SK-N-SH (cell line): Measurements from ENCODE around the gene CD300H. TPM values are rescaled to one million over a fixed set of nuclear protein-coding genes. Genes with fewer than 3 reads are reported as not detected.

ENCODE experiments used
- CTCF ChIA-PET: fragments of 300-600, 350-600 bp; formaldehyde crosslinking; extraction: SDS; loops from one replicate; lab custom pipeline; 2021; lab: Yijun Ruan, JAX
- POLR2A ChIA-PET: fragments of 350-600 bp; sonication (Branson Sonifier 250); formaldehyde crosslinking; extraction: SDS; loops from one replicate; lab custom pipeline; 2020; ENCODE audit warnings: antibody characterized with exemption, inconsistent platforms; lab: Yijun Ruan, JAX
- DNase-seq: peaks from one replicate; pipeline ENCODE4 v3.0.0; 2012
- H2AFZ ChIP-seq: fragments of 200-600 bp; sonication (generic); 2 replicates; pipeline ENCODE4 v1.8.1; 2016; ENCODE audit warnings: antibody characterized with exemption, mild to moderate bottlenecking, low read depth
- H3F3A ChIP-seq: fragments of 200-600 bp; sonication (generic); replicated peaks from 2 replicates; pipeline ENCODE3; 2016; ENCODE audit warnings: antibody characterized with exemption, mild to moderate bottlenecking; ENCODE audit not compliant: insufficient read depth
- H3K27ac ChIP-seq, 2 experiments: fragments of 200-500 bp in 1 of 2; fragments of 200-600 bp in 1 of 2; sonication (Bioruptor generic) in 1 of 2; sonication (generic), shearing (Covaris generic) in 1 of 2; 2 replicates each; pipeline versions ENCODE4 v1.5.1 to v1.6.1; 2014 to 2016; ENCODE audit warnings: low read depth in 2 of 2, inconsistent platforms in 1 of 2, low read length in 1 of 2, mild to moderate bottlenecking in 1 of 2, mixed read lengths in 1 of 2
- H3K27me3 ChIP-seq: fragments of 200-600 bp; sonication (generic), shearing (Covaris generic); 2 replicates; pipeline ENCODE4 v1.6.1; 2016; ENCODE audit warnings: mixed run types; ENCODE audit not compliant: insufficient read depth
- H3K36me3 ChIP-seq, 2 experiments: fragments of 200-500 bp in 1 of 2; fragments of 200-600 bp in 1 of 2; sonication (Bioruptor generic) in 1 of 2; sonication (generic) in 1 of 2; replicated peaks in 1 of 2; 2 replicates each; pipeline versions ENCODE3 to v1.5.1; 2014 to 2016; ENCODE audit warnings: low read length in 1 of 2, mild to moderate bottlenecking in 1 of 2; ENCODE audit not compliant: insufficient read depth in 2 of 2, control insufficient read depth in 1 of 2
- H3K4me1 ChIP-seq, 2 experiments: fragments of 200-500 bp in 1 of 2; fragments of 200-600 bp in 1 of 2; sonication (Bioruptor generic) in 1 of 2; sonication (generic), shearing (Covaris generic) in 1 of 2; 2 replicates each; pipeline versions ENCODE4 v1.5.1 to v1.6.1; 2014 to 2016; ENCODE audit warnings: low read depth in 1 of 2, low read length in 1 of 2, mixed run types in 1 of 2; ENCODE audit not compliant: insufficient read depth in 2 of 2, control insufficient read depth in 1 of 2
- H3K4me2 ChIP-seq: fragments of 200-600 bp; sonication (generic), shearing (Covaris generic); 2 replicates; pipeline ENCODE4 v1.6.1; 2017; ENCODE audit warnings: mixed run types
- H3K4me3 ChIP-seq, 2 experiments: fragments of 200-500 bp in 1 of 2; fragments of 200-600 bp in 1 of 2; sonication (Bioruptor generic) in 1 of 2; sonication (generic), shearing (Covaris generic) in 1 of 2; 2 replicates each; pipeline versions ENCODE4 v1.5.1 to v1.8.1; 2014 to 2016; ENCODE audit warnings: low read depth in 2 of 2, inconsistent platforms in 1 of 2, low read length in 1 of 2, mild to moderate bottlenecking in 1 of 2, mixed read lengths in 1 of 2, moderate library complexity in 1 of 2
- H3K79me2 ChIP-seq: fragments of 200-600 bp; sonication (generic); 2 replicates; pipeline ENCODE4 v1.8.1; 2017; ENCODE audit warnings: mild to moderate bottlenecking; ENCODE audit not compliant: insufficient read depth
- H3K9ac ChIP-seq: fragments of 200-600 bp; sonication (generic); 2 replicates; pipeline ENCODE4 v1.6.1; 2017; ENCODE audit warnings: mixed run types
- H3K9me2 ChIP-seq: fragments of 200-600 bp; sonication (generic); 2 replicates; pipeline ENCODE4 v1.6.1; 2017; ENCODE audit warnings: mixed run types
- H3K9me3 ChIP-seq: fragments of 200-600 bp; sonication (generic); 2 replicates; pipeline ENCODE4 v1.6.1; 2017; ENCODE audit warnings: mixed run types, mild to moderate bottlenecking, moderate library complexity
- H4K20me1 ChIP-seq: fragments of 200-600 bp; sonication (generic); 2 replicates; pipeline ENCODE4 v1.6.1; 2017; ENCODE audit warnings: mild to moderate bottlenecking, mixed run types; ENCODE audit not compliant: insufficient read depth
- ELF1 ChIP-seq: IDR thresholded peaks from 2 replicates; pipeline ENCODE4 v1.4.0; 2012
- FOXJ3 ChIP-seq: sonication (generic); formaldehyde crosslinking; IDR thresholded peaks from 2 replicates; pipeline ENCODE4 v1.5.1; 2020; ENCODE audit warnings: mild to moderate bottlenecking, missing genetic modification reagents
- JUND ChIP-seq: IDR thresholded peaks from 2 replicates; pipeline ENCODE4 v1.4.0; 2012
- NRF1 ChIP-seq: IDR thresholded peaks from 2 replicates; pipeline ENCODE4 v1.6.1; 2012; ENCODE audit warnings: low read depth, mild to moderate bottlenecking, low read length
- WGBS: methylation state at CpG from one replicate; pipeline ENCODE4 v1.1.6; 2017; ENCODE audit warnings: low lambda C conversion rate; 5-methylcytosine and 5-hydroxymethylcytosine counted together
- polyA plus RNA-seq, 3 experiments: library from polyadenylated mRNA; depleted of rRNA; stranded (reverse); fragments of >200 nt; gene quantifications; 2 replicates each; pipeline ENCODE4 v1.2.3, GENCODE V29; 2012
- TF ChIP-seq, protein P1 (sequence below): fragments of 200-600 bp; sonication (generic); IDR thresholded peaks from 2 replicates; pipeline ENCODE4 v1.6.1; 2017; ENCODE audit warnings: antibody characterized with exemption, mild to moderate bottlenecking, moderate library complexity
- TF ChIP-seq, protein P2 (sequence below): IDR thresholded peaks from 2 replicates; pipeline ENCODE4 v1.4.0; 2012; ENCODE audit warnings: low read depth, borderline replicate concordance
- TF ChIP-seq, protein P3 (sequence below): IDR thresholded peaks from 2 replicates; pipeline ENCODE4 v1.6.1; 2012; ENCODE audit warnings: mild to moderate bottlenecking, low read depth, low read length, moderate library complexity

Gene CD300H
- polyA plus RNA-seq, 1 of the 3 experiments (the other 2 are of a cell fraction) = not detected

DNA sequence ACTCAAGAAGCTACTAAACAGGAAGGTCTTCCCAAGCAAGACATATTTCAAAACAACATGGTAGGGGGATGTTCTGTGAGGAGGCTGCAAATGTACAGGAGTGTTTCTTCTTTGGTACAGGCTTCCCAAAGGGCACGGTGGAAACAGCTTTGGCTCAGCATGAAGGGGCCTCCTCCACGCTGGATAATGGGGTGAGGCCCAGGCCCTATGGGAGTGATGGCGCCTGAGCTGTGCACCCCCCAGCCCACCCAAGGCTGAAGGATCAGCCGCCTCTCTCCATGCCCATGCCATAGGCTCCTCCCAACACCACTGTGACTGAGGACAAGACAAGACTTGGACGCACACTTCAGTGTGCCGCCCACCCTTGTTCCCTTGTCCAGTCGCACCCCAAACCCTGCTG is 49.4 kb upstream of the CD300H start (continued):
- TF ChIP-seq, protein P1, sequence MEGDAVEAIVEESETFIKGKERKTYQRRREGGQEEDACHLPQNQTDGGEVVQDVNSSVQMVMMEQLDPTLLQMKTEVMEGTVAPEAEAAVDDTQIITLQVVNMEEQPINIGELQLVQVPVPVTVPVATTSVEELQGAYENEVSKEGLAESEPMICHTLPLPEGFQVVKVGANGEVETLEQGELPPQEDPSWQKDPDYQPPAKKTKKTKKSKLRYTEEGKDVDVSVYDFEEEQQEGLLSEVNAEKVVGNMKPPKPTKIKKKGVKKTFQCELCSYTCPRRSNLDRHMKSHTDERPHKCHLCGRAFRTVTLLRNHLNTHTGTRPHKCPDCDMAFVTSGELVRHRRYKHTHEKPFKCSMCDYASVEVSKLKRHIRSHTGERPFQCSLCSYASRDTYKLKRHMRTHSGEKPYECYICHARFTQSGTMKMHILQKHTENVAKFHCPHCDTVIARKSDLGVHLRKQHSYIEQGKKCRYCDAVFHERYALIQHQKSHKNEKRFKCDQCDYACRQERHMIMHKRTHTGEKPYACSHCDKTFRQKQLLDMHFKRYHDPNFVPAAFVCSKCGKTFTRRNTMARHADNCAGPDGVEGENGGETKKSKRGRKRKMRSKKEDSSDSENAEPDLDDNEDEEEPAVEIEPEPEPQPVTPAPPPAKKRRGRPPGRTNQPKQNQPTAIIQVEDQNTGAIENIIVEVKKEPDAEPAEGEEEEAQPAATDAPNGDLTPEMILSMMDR = no peak
- TF ChIP-seq ELF1 = no peak
- TF ChIP-seq, protein P2, sequence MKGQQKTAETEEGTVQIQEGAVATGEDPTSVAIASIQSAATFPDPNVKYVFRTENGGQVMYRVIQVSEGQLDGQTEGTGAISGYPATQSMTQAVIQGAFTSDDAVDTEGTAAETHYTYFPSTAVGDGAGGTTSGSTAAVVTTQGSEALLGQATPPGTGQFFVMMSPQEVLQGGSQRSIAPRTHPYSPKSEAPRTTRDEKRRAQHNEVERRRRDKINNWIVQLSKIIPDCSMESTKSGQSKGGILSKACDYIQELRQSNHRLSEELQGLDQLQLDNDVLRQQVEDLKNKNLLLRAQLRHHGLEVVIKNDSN = no peak
- no peak for TF ChIP-seq JUND

DNA sequence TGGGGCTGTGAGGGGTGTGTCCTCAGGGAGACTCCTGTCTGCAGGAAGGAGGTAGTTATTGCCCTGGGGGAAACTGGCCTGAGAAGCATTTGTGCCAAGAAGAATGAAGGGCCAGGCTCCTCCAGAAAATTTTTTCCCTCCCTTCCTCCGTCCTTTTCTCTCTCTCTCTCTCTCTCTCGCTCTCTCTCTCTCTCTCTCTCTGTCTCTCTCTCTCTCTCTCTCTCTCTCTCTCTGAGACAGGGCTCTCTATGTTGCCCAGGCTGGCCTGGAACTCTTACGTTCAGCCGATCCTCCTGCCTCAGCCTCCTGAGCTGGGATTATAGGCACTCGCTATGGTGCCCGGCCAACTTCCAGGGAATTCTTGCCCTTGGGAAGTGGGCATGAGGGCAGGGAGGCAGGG is 44.7 kb upstream of the CD300H start:
- no peak overlapping the region for H3K4me3 ChIP-seq
- POLR2A ChIA-PET = interaction anchor here (0.6 to 1.1 kb wide), 2 partner anchors 20 to 172 kb away, joined by 3 read pairs; no protein-coding TSS in a partner anchor
- no peaks in the 10 kb centered on the region for H3K36me3 ChIP-seq
- no peak for DNase-seq
- H3K9me2 ChIP-seq = no peaks in the 10 kb centered on the region
- H2AFZ ChIP-seq = no peak overlapping the region
- no peaks in the 10 kb centered on the region for H3K4me1 ChIP-seq
- WGBS = 39% methylated on average over 6 of the region's 6 CpGs
- no peak overlapping the region for H3K4me2 ChIP-seq
- CTCF ChIA-PET = interaction anchor here (1.2 to 4.4 kb wide), 5 partner anchors 11 to 179 kb away, joined by 3 to 31 read pairs (median 9); partner anchors contain the start of genes CD300H and RAB37
- H3K9ac ChIP-seq = no peak overlapping the region
- H3K27me3 ChIP-seq = no peaks in the 10 kb centered on the region
- no peak overlapping the region for H3K27ac ChIP-seq
- no peaks in the 10 kb centered on the region for H4K20me1 ChIP-seq
- H3K9me3 ChIP-seq = no peaks in the 10 kb centered on the region; the same call in 1 of the 2 replicates
- no peaks in the 10 kb centered on the region for H3K79me2 ChIP-seq
- TF ChIP-seq NRF1 = no peak
- no peaks in the 10 kb centered on the region for H3F3A ChIP-seq

DNA sequence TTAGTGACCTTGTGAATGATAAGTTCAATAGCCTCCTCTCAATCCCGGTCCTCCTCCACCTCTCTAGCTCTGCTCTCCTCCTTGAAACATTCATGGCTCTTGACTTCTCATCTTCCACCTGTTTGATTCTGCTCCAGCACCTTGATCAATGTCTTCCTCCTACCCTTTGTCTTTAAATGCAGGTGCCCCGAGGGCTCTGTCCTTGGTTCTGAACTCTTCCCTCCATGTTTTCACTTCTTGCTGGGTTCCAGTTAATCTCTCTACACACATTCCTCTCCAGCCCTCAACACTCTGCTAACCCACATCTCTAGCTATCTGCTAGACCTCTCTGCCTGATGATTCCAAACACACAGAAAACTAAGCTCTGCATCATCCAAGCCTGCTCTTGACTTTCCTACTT is 42.8 kb upstream of the CD300H start:
- CTCF ChIA-PET = interaction anchor here (0.8 to 4.4 kb wide), 5 partner anchors 9 to 242 kb away, joined by 3 to 31 read pairs (median 9); partner anchors contain the start of genes CD300H and RAB37
- no peaks in the 10 kb centered on the region for H3K9me2 ChIP-seq
- H3K27ac ChIP-seq = no peak overlapping the region
- no peaks in the 10 kb centered on the region for H3K4me1 ChIP-seq
- H3K4me2 ChIP-seq = no peak overlapping the region
- no peak for TF ChIP-seq FOXJ3
- TF ChIP-seq, protein P3, sequence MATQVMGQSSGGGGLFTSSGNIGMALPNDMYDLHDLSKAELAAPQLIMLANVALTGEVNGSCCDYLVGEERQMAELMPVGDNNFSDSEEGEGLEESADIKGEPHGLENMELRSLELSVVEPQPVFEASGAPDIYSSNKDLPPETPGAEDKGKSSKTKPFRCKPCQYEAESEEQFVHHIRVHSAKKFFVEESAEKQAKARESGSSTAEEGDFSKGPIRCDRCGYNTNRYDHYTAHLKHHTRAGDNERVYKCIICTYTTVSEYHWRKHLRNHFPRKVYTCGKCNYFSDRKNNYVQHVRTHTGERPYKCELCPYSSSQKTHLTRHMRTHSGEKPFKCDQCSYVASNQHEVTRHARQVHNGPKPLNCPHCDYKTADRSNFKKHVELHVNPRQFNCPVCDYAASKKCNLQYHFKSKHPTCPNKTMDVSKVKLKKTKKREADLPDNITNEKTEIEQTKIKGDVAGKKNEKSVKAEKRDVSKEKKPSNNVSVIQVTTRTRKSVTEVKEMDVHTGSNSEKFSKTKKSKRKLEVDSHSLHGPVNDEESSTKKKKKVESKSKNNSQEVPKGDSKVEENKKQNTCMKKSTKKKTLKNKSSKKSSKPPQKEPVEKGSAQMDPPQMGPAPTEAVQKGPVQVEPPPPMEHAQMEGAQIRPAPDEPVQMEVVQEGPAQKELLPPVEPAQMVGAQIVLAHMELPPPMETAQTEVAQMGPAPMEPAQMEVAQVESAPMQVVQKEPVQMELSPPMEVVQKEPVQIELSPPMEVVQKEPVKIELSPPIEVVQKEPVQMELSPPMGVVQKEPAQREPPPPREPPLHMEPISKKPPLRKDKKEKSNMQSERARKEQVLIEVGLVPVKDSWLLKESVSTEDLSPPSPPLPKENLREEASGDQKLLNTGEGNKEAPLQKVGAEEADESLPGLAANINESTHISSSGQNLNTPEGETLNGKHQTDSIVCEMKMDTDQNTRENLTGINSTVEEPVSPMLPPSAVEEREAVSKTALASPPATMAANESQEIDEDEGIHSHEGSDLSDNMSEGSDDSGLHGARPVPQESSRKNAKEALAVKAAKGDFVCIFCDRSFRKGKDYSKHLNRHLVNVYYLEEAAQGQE = peak; percentile 37; the same call in 1 of the 2 replicates
- TF ChIP-seq, all 33 proteins: peak for 1
- no peak for DNase-seq
- H3K9ac ChIP-seq = no peak overlapping the region
- no peaks in the 10 kb centered on the region for H3K36me3 ChIP-seq
- no peaks in the 10 kb centered on the region for H3F3A ChIP-seq
- H3K79me2 ChIP-seq = no peaks in the 10 kb centered on the region
- POLR2A ChIA-PET = no interaction called here
- no peaks in the 10 kb centered on the region for H4K20me1 ChIP-seq
- H3K4me3 ChIP-seq = no peak overlapping the region
- 5% methylated on average over 2 of the region's 2 CpGs for WGBS
- no peaks in the 10 kb centered on the region for H3K27me3 ChIP-seq
- H3K9me3 ChIP-seq = no peaks in the 10 kb centered on the region; the same call in 1 of the 2 replicates
- no peak overlapping the region for H2AFZ ChIP-seq
